ENCODE results near the gene PKP1.
"Not testable (repeated sequence)": the region's sequence is repeated elsewhere in the genome, so short reads cannot be mapped to it uniquely, and the experiment has no call there.

Gene PKP1

GRCh38 chr1:201255479-201256362, 27.6 kb upstream of the PKP1 start:
- H4K20me1 ChIP-seq (ENCODE audit: insufficient read depth, low read length), result no peaks in the 10 kb centered on the region
- H3K27ac ChIP-seq (ENCODE audit: low read length), result no peak overlapping the region
- no peaks in the 10 kb centered on the region for H3K4me1 ChIP-seq (ENCODE audit: low read length)
- H3K27me3 ChIP-seq (replicated peaks; ENCODE audit: insufficient read depth, low read length), result peaks cover 7% of the 10 kb centered on the region
- no peak for TF ChIP-seq EZH2 (optimal IDR thresholded peaks at IDR 0.05; ENCODE audit: low read depth, low read length)
- no peak for TF ChIP-seq EZH2phosphoT487 (IDR thresholded peaks at IDR 0.05; ENCODE audit: low read length)
- TF ChIP-seq CTCF (IDR thresholded peaks at IDR 0.05; ENCODE audit: low read length), result no peak
- H3K36me3 ChIP-seq (replicated peaks; ENCODE audit: insufficient read depth, low read length), result no peaks in the 10 kb centered on the region
- no peak overlapping the region for H3K4me3 ChIP-seq (ENCODE audit: low read length)
- H2AFZ ChIP-seq (ENCODE audit: low read length), result no peak overlapping the region
- H3K9ac ChIP-seq (ENCODE audit: low read length), result no peak overlapping the region
- H3F3A ChIP-seq (ENCODE audit: insufficient read depth, low read length), result no peaks in the 10 kb centered on the region
- H3K9me3 ChIP-seq (replicated peaks; ENCODE audit: insufficient read depth, low read length), result no peaks in the 10 kb centered on the region
- no peak overlapping the region for H3K4me2 ChIP-seq (ENCODE audit: low read depth, low read length)
- H3K79me2 ChIP-seq (ENCODE audit: low read length), result no peaks in the 10 kb centered on the region
- no peak for DNase-seq
- no peaks in the 10 kb centered on the region for H3K9me2 ChIP-seq (replicated peaks; ENCODE audit: insufficient read depth, low read length)

GRCh38 chr1:201258132-201258531, 25.2 kb upstream of the PKP1 start:
- DNase-seq, result not testable (repeated sequence)

GRCh38 chr1:201258763-201259230, 24.5 kb upstream of the PKP1 start:
- Histone ChIP-seq H3K36me3 (replicated peaks; ENCODE audit: insufficient read depth, low read length) (no peaks in the 10 kb centered on the region), H3K4me1 (ENCODE audit: low read length) (no peaks in the 10 kb centered on the region), H3K9me2 (replicated peaks; ENCODE audit: insufficient read depth, low read length) (no peaks in the 10 kb centered on the region), H3K27me3 (replicated peaks; ENCODE audit: insufficient read depth, low read length) (peaks cover 7% of the 10 kb centered on the region), H3K9me3 (replicated peaks; ENCODE audit: insufficient read depth, low read length) (no peaks in the 10 kb centered on the region), H3K79me2 (ENCODE audit: low read length) (no peaks in the 10 kb centered on the region), H4K20me1 (ENCODE audit: insufficient read depth, low read length) (no peaks in the 10 kb centered on the region), H2AFZ (ENCODE audit: low read length) (no peak overlapping the region), H3K9ac (ENCODE audit: low read length) (no peak overlapping the region), H3K4me2 (ENCODE audit: low read depth, low read length) (no peak overlapping the region), H3K4me3 (ENCODE audit: low read length) (no peak overlapping the region), H3F3A (ENCODE audit: insufficient read depth, low read length) (no peaks in the 10 kb centered on the region), H3K27ac (ENCODE audit: low read length) (no peak overlapping the region)
- DNase-seq, result no peak
- TF ChIP-seq EZH2 (optimal IDR thresholded peaks at IDR 0.05; ENCODE audit: low read depth, low read length) (no peak), EZH2phosphoT487 (IDR thresholded peaks at IDR 0.05; ENCODE audit: low read length) (no peak), CTCF (IDR thresholded peaks at IDR 0.05; ENCODE audit: low read length) (no peak)

More at GRCh38 chr1:201258132-201258531, 25.2 kb upstream of the PKP1 start:
- H3F3A ChIP-seq (ENCODE audit: insufficient read depth, low read length); H2AFZ ChIP-seq (ENCODE audit: low read length); H3K79me2 ChIP-seq (ENCODE audit: low read length); H3K9me2 ChIP-seq (replicated peaks; ENCODE audit: insufficient read depth, low read length); H3K27me3 ChIP-seq (replicated peaks; ENCODE audit: insufficient read depth, low read length); H4K20me1 ChIP-seq (ENCODE audit: insufficient read depth, low read length); H3K9ac ChIP-seq (ENCODE audit: low read length); H3K4me3 ChIP-seq (ENCODE audit: low read length); H3K36me3 ChIP-seq (replicated peaks; ENCODE audit: insufficient read depth, low read length); H3K9me3 ChIP-seq (replicated peaks; ENCODE audit: insufficient read depth, low read length); H3K4me1 ChIP-seq (ENCODE audit: low read length); H3K27ac ChIP-seq (ENCODE audit: low read length); H3K4me2 ChIP-seq (ENCODE audit: low read depth, low read length): not testable (repeated sequence)

Measured in MM.1S (cell line).